Activated T-helper 1 cell treated with anti-CD3 and anti-CD28 coated beads, Interleukin-12 subunit alpha, Interleukin-12 subunit beta, Interleukin-2, Interleukin-4 antibody, amounts not matched to agents 30 ng/mL and 10 ng/mL and 1 ng/mL, durations not matched to agents 14 hours and 24 hours and 36 hours (primary cell): ENCODE data around the gene HPN. TPM values are rescaled to one million over a fixed set of nuclear protein-coding genes. Genes with fewer than 3 reads are reported as not detected.
"Not testable (repeated sequence)": the region's sequence is repeated elsewhere in the genome, so short reads cannot be mapped to it uniquely, and the experiment has no call there.

ENCODE experiments used
- DNase-seq: peaks from one replicate; pipeline ENCODE4 v3.0.0; 2021; ENCODE audit warnings: low spot score
- H3K27ac Mint-ChIP-seq: one replicate; pipeline ENCODE4 v1.8.0; 2021; ENCODE audit warnings: mild to moderate bottlenecking, mixed read lengths
- H3K27me3 Mint-ChIP-seq: one replicate; pipeline ENCODE4 v1.8.0; 2022; ENCODE audit warnings: mild to moderate bottlenecking, moderate library complexity, mixed read lengths; ENCODE audit not compliant: insufficient read depth
- H3K36me3 Mint-ChIP-seq: one replicate; pipeline ENCODE4 v1.8.0; 2021; ENCODE audit warnings: low read depth, mixed read lengths
- H3K4me1 Mint-ChIP-seq: one replicate; pipeline ENCODE4 v1.8.0; 2021; ENCODE audit warnings: low read depth, mixed read lengths
- H3K4me3 Mint-ChIP-seq: one replicate; pipeline ENCODE4 v1.8.0; 2021; ENCODE audit warnings: mild to moderate bottlenecking, moderate library complexity, mixed read lengths
- H3K9me3 Mint-ChIP-seq: one replicate; pipeline ENCODE4 v1.8.0; 2021; ENCODE audit warnings: mixed read lengths
- intact Hi-C: fragments of 100-400 bp; cut with micrococcal nuclease; formaldehyde crosslinking; loops from one replicate; pipeline ENCODE4 v1.15.1; 2024
- total RNA-seq: library from RNA; stranded (reverse); gene quantifications from 2 replicates; pipeline ENCODE4 v1.2.3, GENCODE V29; 2022

The HPN gene
- total RNA-seq, 1 donor from 2014 or later: not detected

DNA sequence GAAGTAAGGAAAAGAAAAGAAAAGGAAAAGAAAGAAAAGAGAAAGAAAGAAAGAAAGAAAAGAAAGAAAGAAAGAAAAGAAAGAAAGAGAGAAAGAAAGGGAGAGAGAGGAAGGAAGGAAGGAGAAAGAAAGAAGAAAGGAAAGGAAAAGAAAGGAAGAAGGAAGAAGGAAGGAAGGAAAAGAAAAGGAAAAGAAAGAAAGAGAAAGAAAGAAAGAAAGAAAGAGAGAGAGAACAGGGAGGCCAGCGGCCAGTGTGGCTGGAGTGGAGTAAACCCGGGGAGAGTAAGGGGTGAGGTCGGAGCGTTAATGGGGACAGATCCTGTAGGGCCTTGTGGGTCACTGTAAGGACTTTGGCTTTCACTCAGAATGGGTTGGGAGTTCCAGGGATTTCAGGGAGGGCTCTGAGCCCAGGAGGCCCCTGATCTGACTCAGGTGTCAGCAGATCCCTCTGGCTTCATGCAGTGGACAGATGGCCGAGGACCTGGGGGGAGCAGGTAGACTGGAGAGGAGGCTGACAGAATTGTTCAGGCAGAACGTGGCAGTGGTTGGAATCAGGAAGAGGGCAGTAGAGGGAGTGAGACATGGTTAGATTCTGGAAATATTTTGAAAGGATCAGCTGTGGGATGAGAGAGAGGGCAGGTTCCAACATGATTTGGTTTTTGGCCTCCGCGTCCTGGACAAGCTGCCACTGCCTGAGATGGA lies 54.3 kb downstream of the HPN start:
- Mint-ChIP-seq H3K27ac (no peak overlapping the region), H3K9me3 (no peaks in the 10 kb centered on the region), H3K36me3 (no peaks in the 10 kb centered on the region), H3K4me1 (no peaks in the 10 kb centered on the region), H3K27me3 (peaks cover 3% of the 10 kb centered on the region), H3K4me3 (no peak overlapping the region)
- DNase-seq: no peak
- intact Hi-C loops: no loop called here

- no peaks in the 10 kb centered on the region for H3K27me3 Mint-ChIP-seq
- intact Hi-C loops: no loop called here
- no peaks in the 10 kb centered on the region for H3K36me3 Mint-ChIP-seq
- no peaks in the 10 kb centered on the region for H3K4me1 Mint-ChIP-seq
- no peak for DNase-seq
- H3K9me3 Mint-ChIP-seq: no peaks in the 10 kb centered on the region
- H3K4me3 Mint-ChIP-seq: no peak overlapping the region
- H3K27ac Mint-ChIP-seq: no peak overlapping the region
Measured at GRCh38 chr19:35098413-35099049, 57.0 kb downstream of the HPN start.

- Mint-ChIP-seq H3K9me3 (no peaks in the 10 kb centered on the region), H3K27me3 (no peaks in the 10 kb centered on the region), H3K4me3 (no peak overlapping the region), H3K36me3 (no peaks in the 10 kb centered on the region), H3K4me1 (no peaks in the 10 kb centered on the region), H3K27ac (no peak overlapping the region)
- DNase-seq: no peak
- intact Hi-C loops: no loop called here
Measured at GRCh38 chr19:35099155-35099896, 57.8 kb downstream of the HPN start.

DNA sequence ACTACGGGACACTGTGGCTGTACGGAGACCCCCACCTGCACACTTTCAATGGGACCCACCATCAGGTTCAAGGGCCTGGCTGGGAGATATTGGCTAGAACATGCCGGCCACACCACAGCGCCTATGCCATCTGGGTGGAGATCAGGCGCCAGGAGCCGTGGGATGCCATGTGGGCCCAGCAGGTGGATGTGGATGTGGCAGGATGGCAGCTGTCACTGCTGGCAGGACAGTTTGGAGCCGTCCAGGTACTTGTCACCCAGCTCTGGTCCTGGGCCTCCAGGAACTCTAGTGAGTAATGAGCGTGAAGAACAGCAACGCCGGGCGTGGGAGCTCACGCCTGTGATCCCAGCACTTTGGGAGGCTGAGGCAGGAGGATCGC lies 58.4 kb downstream of the HPN start:
- Mint-ChIP-seq H3K9me3 (no peaks in the 10 kb centered on the region), H3K36me3 (no peaks in the 10 kb centered on the region)
- intact Hi-C loops: no loop called here

GRCh38 chr19:35100588-35101533 lies 59.3 kb downstream of the HPN start:
- no peak overlapping the region for H3K27ac Mint-ChIP-seq
- no peak overlapping the region for H3K4me3 Mint-ChIP-seq
- H3K9me3 Mint-ChIP-seq: no peaks in the 10 kb centered on the region
- intact Hi-C loops: no loop called here
- H3K36me3 Mint-ChIP-seq: no peaks in the 10 kb centered on the region
- H3K27me3 Mint-ChIP-seq: no peaks in the 10 kb centered on the region
- H3K4me1 Mint-ChIP-seq: no peaks in the 10 kb centered on the region
- DNase-seq: no peak

More for the DNA sequence above, 58.4 kb downstream of the HPN start:
- Mint-ChIP-seq H3K4me3 (no peak overlapping the region), H3K27me3 (no peaks in the 10 kb centered on the region), H3K27ac (no peak overlapping the region), H3K4me1 (no peaks in the 10 kb centered on the region)
- no peak for DNase-seq

GRCh38 chr19:35101949-35102348 lies 60.4 kb downstream of the HPN start:
- H3K27me3 Mint-ChIP-seq, DNase-seq, H3K36me3 Mint-ChIP-seq, H3K4me3 Mint-ChIP-seq, intact Hi-C loops, H3K9me3 Mint-ChIP-seq, H3K4me1 Mint-ChIP-seq, H3K27ac Mint-ChIP-seq: not testable (repeated sequence)

- H3K27me3 Mint-ChIP-seq, intact Hi-C loops, H3K9me3 Mint-ChIP-seq: not testable (repeated sequence)
Measured at GRCh38 chr19:35103614-35104013, 62.1 kb downstream of the HPN start.

GRCh38 chr19:35104361-35104760 lies 62.8 kb downstream of the HPN start:
- no peaks in the 10 kb centered on the region for H3K36me3 Mint-ChIP-seq
- DNase-seq: no peak
- no peak overlapping the region for H3K4me3 Mint-ChIP-seq
- peaks cover 14% of the 10 kb centered on the region for H3K4me1 Mint-ChIP-seq
- H3K27me3 Mint-ChIP-seq: peaks cover 3% of the 10 kb centered on the region
- no peak overlapping the region for H3K27ac Mint-ChIP-seq
- peaks cover 6% of the 10 kb centered on the region for H3K9me3 Mint-ChIP-seq
- intact Hi-C loops: no loop called here

More at GRCh38 chr19:35103614-35104013, 62.1 kb downstream of the HPN start:
- not testable (repeated sequence) for H3K36me3 Mint-ChIP-seq, H3K4me3 Mint-ChIP-seq, DNase-seq, H3K27ac Mint-ChIP-seq
- H3K4me1 Mint-ChIP-seq: peaks cover 14% of the 10 kb centered on the region

DNA sequence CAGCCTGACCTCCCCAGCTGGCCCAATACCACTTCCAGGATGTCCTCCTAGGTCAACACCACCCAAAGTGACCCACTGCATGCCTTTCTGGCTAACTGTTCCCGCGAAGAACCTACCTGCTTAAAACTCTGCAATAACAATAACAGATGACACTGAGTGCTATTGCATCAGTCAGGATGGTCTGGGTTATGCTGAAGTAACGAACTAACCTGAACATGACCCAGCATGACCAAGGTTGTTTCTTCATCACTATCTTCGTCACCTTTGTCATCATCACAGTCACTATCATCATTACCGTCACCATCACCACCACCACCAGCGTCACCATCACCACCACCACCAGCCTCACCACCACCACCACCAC lies 63.5 kb downstream of the HPN start:
- H3K4me3 Mint-ChIP-seq: no peak overlapping the region
- no peak for DNase-seq
- intact Hi-C loops: no loop called here
- H3K36me3 Mint-ChIP-seq: no peaks in the 10 kb centered on the region
- H3K27me3 Mint-ChIP-seq: peaks cover 3% of the 10 kb centered on the region
- H3K4me1 Mint-ChIP-seq: peaks cover 14% of the 10 kb centered on the region
- H3K9me3 Mint-ChIP-seq: peaks cover 6% of the 10 kb centered on the region
- no peak overlapping the region for H3K27ac Mint-ChIP-seq

GRCh38 chr19:35105411-35106290 lies 64.1 kb downstream of the HPN start:
- Mint-ChIP-seq H3K36me3 (no peaks in the 10 kb centered on the region), H3K9me3 (peaks cover 6% of the 10 kb centered on the region), H3K4me3 (no peak overlapping the region), H3K4me1 (peaks cover 14% of the 10 kb centered on the region), H3K27ac (no peak overlapping the region), H3K27me3 (peaks cover 3% of the 10 kb centered on the region)
- intact Hi-C loops: no loop called here
- no peak for DNase-seq

GRCh38 chr19:35106291-35106583 lies 64.7 kb downstream of the HPN start:
- DNase-seq: no peak
- Mint-ChIP-seq H3K4me3 (no peak overlapping the region), H3K9me3 (peaks cover 6% of the 10 kb centered on the region), H3K27me3 (peaks cover 3% of the 10 kb centered on the region), H3K36me3 (no peaks in the 10 kb centered on the region), H3K27ac (no peak overlapping the region), H3K4me1 (peaks cover 14% of the 10 kb centered on the region)
- intact Hi-C loops: no loop called here

- no peak overlapping the region for H3K4me3 Mint-ChIP-seq
- peaks cover 14% of the 10 kb centered on the region for H3K4me1 Mint-ChIP-seq
- DNase-seq: no peak
Measured at GRCh38 chr19:35106898-35107541, 65.5 kb downstream of the HPN start.

More at GRCh38 chr19:35106898-35107541, 65.5 kb downstream of the HPN start:
- peaks cover 6% of the 10 kb centered on the region for H3K9me3 Mint-ChIP-seq
- peak overlapping the region; percentile 35 for H3K27ac Mint-ChIP-seq
- peaks cover 3% of the 10 kb centered on the region for H3K27me3 Mint-ChIP-seq
- H3K36me3 Mint-ChIP-seq: no peaks in the 10 kb centered on the region
- intact Hi-C loops: no loop called here
